DND-41 (cell line): ENCODE results near the gene ABCC3.

ENCODE experiments used
- EZH2 ChIP-seq: IDR thresholded peaks from 3 replicates; pipeline ENCODE4 v1.6.1; 2012; ENCODE audit warnings: borderline replicate concordance, low read depth, mild to moderate bottlenecking, moderate library complexity, low read length, inconsistent platforms; ENCODE audit not compliant: severe bottlenecking
- TF ChIP-seq, protein P1 (sequence below): IDR thresholded peaks from 2 replicates; pipeline ENCODE4 v1.5.1; 2012; ENCODE audit warnings: borderline replicate concordance, low read length, moderate library complexity, mild to moderate bottlenecking; ENCODE audit not compliant: poor library complexity, severe bottlenecking; ENCODE audit errors: extremely low read depth

DNA sequence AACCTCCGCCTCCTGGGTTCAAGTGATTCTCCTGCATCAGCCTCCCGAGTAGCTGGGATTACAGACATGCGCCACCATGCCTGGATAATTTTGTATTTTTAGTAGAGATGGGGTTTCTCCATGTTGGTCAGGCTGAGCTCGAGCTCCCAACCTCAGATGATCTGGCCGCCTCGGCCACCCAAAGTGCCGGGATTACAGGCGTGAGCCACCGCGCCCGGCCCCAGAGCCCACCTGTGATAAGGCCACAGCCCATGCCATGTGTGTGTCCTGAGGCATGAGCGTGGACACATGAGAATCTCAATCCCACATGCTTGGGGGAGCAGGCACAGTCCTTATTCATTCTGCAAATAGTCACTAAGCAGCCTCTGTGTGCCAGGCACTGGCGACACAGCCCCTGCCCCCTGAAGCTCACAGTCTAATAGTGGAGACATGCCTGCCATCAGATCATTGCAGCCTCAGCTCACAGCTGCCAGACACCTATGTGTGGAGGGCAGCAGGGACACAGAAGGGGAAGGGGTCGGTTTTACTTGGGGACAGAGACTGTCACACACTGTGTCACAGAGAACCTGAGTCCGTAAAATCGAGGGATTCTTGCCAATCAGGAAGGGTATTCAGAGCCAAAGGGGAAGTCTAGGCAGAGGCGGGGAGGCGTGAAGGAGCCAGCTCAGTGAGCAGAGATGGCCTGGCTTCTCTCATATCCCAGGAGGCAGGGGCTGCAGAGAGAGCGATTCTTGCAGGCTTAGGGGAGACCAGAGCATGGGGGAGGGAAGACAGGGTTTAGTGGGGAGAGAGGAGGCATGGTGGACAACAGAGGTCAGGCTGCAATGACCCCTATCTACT lies 9.4 kb upstream of the ABCC3 start:
- TF ChIP-seq, protein P1, sequence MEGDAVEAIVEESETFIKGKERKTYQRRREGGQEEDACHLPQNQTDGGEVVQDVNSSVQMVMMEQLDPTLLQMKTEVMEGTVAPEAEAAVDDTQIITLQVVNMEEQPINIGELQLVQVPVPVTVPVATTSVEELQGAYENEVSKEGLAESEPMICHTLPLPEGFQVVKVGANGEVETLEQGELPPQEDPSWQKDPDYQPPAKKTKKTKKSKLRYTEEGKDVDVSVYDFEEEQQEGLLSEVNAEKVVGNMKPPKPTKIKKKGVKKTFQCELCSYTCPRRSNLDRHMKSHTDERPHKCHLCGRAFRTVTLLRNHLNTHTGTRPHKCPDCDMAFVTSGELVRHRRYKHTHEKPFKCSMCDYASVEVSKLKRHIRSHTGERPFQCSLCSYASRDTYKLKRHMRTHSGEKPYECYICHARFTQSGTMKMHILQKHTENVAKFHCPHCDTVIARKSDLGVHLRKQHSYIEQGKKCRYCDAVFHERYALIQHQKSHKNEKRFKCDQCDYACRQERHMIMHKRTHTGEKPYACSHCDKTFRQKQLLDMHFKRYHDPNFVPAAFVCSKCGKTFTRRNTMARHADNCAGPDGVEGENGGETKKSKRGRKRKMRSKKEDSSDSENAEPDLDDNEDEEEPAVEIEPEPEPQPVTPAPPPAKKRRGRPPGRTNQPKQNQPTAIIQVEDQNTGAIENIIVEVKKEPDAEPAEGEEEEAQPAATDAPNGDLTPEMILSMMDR = no peak
- no peak for TF ChIP-seq EZH2
